HepG2 (cell line): ENCODE measurements around the gene NXPE3. TPM values are rescaled to one million over a fixed set of nuclear protein-coding genes. Genes with fewer than 3 reads are reported as not detected.
"Not testable (repeated sequence)": the region's sequence is repeated elsewhere in the genome, so short reads cannot be mapped to it uniquely, and the experiment has no call there.

Source experiments
- ATAC-seq: fragments of 200-7000 bp; cut with Tn5 transposase; 3 replicates; pipeline ENCODE4 v1.9.1; 2020; ENCODE audit warnings: mild to moderate bottlenecking, moderate library complexity
- BruUV-seq: library from RNA; stranded (reverse); fragments of 400-500 nt; replicated peaks from 2 replicates; lab custom pipeline; 2021; lab: Mats Ljungman, UMichigan
- CTCF ChIA-PET: fragments of 300-600 bp; formaldehyde crosslinking; extraction: SDS; loops from one replicate; lab custom pipeline; 2021; ENCODE audit warnings: low total read pairs, inconsistent platforms, low intra/inter-chr PET ratio; lab: Yijun Ruan, JAX
- POLR2A ChIA-PET: fragments of 350-600 bp; sonication (Branson Sonifier 250); formaldehyde crosslinking; loops from one replicate; lab custom pipeline; 2020; ENCODE audit warnings: antibody characterized with exemption, inconsistent platforms; lab: Yijun Ruan, JAX
- DNase-seq: peaks from one replicate; pipeline ENCODE4 v3.0.0-alpha.2; 2015; ENCODE audit warnings: low spot score
- FAIRE-seq: peaks from 3 replicates; lab custom pipeline; 2011; peaks lifted over from hg19 to GRCh38; lab: Jason Lieb, UNC
- H2AFZ ChIP-seq: one replicate; pipeline ENCODE4 v1.6.1; 2011; ENCODE audit warnings: low read length, inconsistent platforms
- H3K27ac ChIP-seq: fragments of 300-600 bp; 3 replicates; pipeline ENCODE4 v1.8.0; 2011; ENCODE audit warnings: mixed run types, mild to moderate bottlenecking, mixed read lengths, low read length, inconsistent platforms; ENCODE audit not compliant: insufficient read depth; ENCODE audit errors: extremely low read length
- H3K27me3 ChIP-seq, 2 experiments: fragments of 200-600 bp in 1 of 2; 2 replicates in 1 of 2; 3 replicates in 1 of 2; pipeline versions ENCODE4 v1.6.0 to v1.8.0; 2011; ENCODE audit warnings: low read length in 2 of 2, mild to moderate bottlenecking in 2 of 2, moderate library complexity in 2 of 2, inconsistent platforms in 1 of 2; ENCODE audit not compliant: insufficient read depth in 2 of 2, control insufficient read depth in 1 of 2
- H3K36me3 ChIP-seq, 2 experiments: fragments of 200-600 bp in 1 of 2; replicated peaks in 1 of 2; 2 replicates in 1 of 2; 3 replicates in 1 of 2; pipeline versions ENCODE4 v1.5.1 to v1.8.0; 2011; ENCODE audit warnings: low read length in 2 of 2, inconsistent platforms in 1 of 2; ENCODE audit not compliant: insufficient read depth in 2 of 2, control insufficient read depth in 1 of 2
- H3K4me1 ChIP-seq: 2 replicates; pipeline ENCODE4 v1.5.1; 2012; ENCODE audit warnings: low read length, inconsistent platforms; ENCODE audit not compliant: insufficient read depth
- H3K4me2 ChIP-seq: 2 replicates; pipeline ENCODE4 v1.6.0; 2011; ENCODE audit warnings: low read depth, low read length, inconsistent platforms
- H3K4me3 ChIP-seq, 3 experiments: fragments of 200-600 bp in 1 of 3; sonication (generic), shearing (Covaris generic) in 1 of 3; replicated peaks in 1 of 3; 2 replicates each; pipeline ENCODE4 v1.5.1; 2011 to 2016; ENCODE audit warnings: low read length in 3 of 3, inconsistent platforms in 2 of 3, low read depth in 2 of 3, mild to moderate bottlenecking in 2 of 3, control low read depth in 1 of 3, mixed read lengths in 1 of 3; ENCODE audit not compliant: insufficient read depth in 1 of 3
- H3K79me2 ChIP-seq: one replicate; pipeline ENCODE4 v1.6.1; 2011; ENCODE audit warnings: low read length, inconsistent platforms; ENCODE audit not compliant: insufficient read depth
- H3K9ac ChIP-seq: 2 replicates; pipeline ENCODE4 v1.6.0; 2011; ENCODE audit warnings: mild to moderate bottlenecking, low read depth, low read length, inconsistent platforms; ENCODE audit not compliant: insufficient read depth
- H3K9me3 ChIP-seq: 2 replicates; pipeline ENCODE4 v1.5.1; 2012; ENCODE audit warnings: mild to moderate bottlenecking, low read length
- H4K20me1 ChIP-seq: 2 replicates; pipeline ENCODE4 v1.6.0; 2011; ENCODE audit warnings: inconsistent platforms, mild to moderate bottlenecking, low read length, moderate library complexity; ENCODE audit not compliant: insufficient read depth
- BCL6 ChIP-seq: IDR thresholded peaks from 2 replicates; pipeline ENCODE4 v1.6.1; 2016; ENCODE audit warnings: missing genetic modification reagents, missing compliant biosample characterization
- CEBPB ChIP-seq: IDR thresholded peaks from 2 replicates; pipeline ENCODE4 v1.6.1; 2011; ENCODE audit warnings: low read depth, low read length, improper control_type of control experiment, borderline replicate concordance
- CEBPG ChIP-seq: IDR thresholded peaks from 2 replicates; pipeline ENCODE4 v1.6.1; 2016
- CREM ChIP-seq, 2 experiments: sonication (generic) in 1 of 2; formaldehyde crosslinking in 1 of 2; IDR thresholded peaks; 2 replicates each; pipeline versions ENCODE4 v1.4.0 to v1.6.1; 2016 to 2020; ENCODE audit warnings: antibody characterized with exemption in 1 of 2, mild to moderate bottlenecking in 1 of 2, missing genetic modification reagents in 1 of 2
- REXO4 ChIP-seq: sonication (generic); formaldehyde crosslinking; IDR thresholded peaks from 2 replicates; pipeline ENCODE4 v1.8.0; 2022; ENCODE audit warnings: missing genetic modification reagents, mild to moderate bottlenecking, borderline replicate concordance
- ZBTB4 ChIP-seq: sonication (generic); formaldehyde crosslinking; IDR thresholded peaks from 2 replicates; pipeline ENCODE4 v1.4.0; 2020; ENCODE audit warnings: missing genetic modification reagents, mild to moderate bottlenecking, borderline replicate concordance
- ZNF512 ChIP-seq: sonication (generic); formaldehyde crosslinking; IDR thresholded peaks from 2 replicates; pipeline ENCODE4 v1.4.0; 2020; ENCODE audit warnings: mild to moderate bottlenecking, missing genetic modification reagents
- WGBS: methylation state at CpG from one replicate; pipeline ENCODE4 v1.1.6; 2017; ENCODE audit warnings: low lambda C conversion rate; 5-methylcytosine and 5-hydroxymethylcytosine counted together
- in situ Hi-C: cut with HindIII; loops from 2 replicates; pipeline ENCODE4 v1.10.0; 2017; ENCODE audit warnings: low pct_unique_long_range_greater_than_20kb; ENCODE audit not compliant: extremely low pct_ligation_motif_present
- intact Hi-C: fragments of 100-400 bp; cut with micrococcal nuclease; formaldehyde crosslinking; loops from one replicate; pipeline ENCODE4 v1.10.0; 2022; ENCODE audit not compliant: unreplicated experiment
- polyA plus RNA-seq, 8 experiments: library from polyadenylated mRNA; depleted of rRNA in 3 of 8; stranded (reverse) in 7 of 8; unstranded in 1 of 8; fragments of >200 nt; fragmentation: Illumina TruSeq in 4 of 8; extraction: Trizol in 4 of 8; gene quantifications; 2 replicates each; pipeline versions ENCODE4 v1.2.1 to v1.2.3, GENCODE V29; 2011 to 2016; ENCODE audit warnings: low read depth in 4 of 8, missing spikeins in 1 of 8, mixed read lengths in 1 of 8; ENCODE audit not compliant: insufficient read depth in 1 of 8
- total RNA-seq, 5 experiments: library from RNA; depleted of rRNA; stranded (reverse); fragments of >200 nt; fragmentation: Illumina TruSeq; extraction: Trizol; gene quantifications; 2 replicates each; pipeline ENCODE4 v1.2.3, GENCODE V29; 2016; ENCODE audit warnings: low read depth in 1 of 5

NXPE3 gene
- total and polyA plus RNA-seq, 2 of the 13 experiments (the other 11 are each of a cell fraction or from before 2014, with no cell fraction given) = 3.5 to 4.7 TPM

- H3K4me2 ChIP-seq, H3K36me3 ChIP-seq, intact Hi-C loops, H3K79me2 ChIP-seq, in situ Hi-C loops, CTCF ChIA-PET, FAIRE-seq, H3K27me3 ChIP-seq, H3K27ac ChIP-seq, H4K20me1 ChIP-seq, ATAC-seq, BruUV-seq, H3K9me3 ChIP-seq, H3K4me3 ChIP-seq, H2AFZ ChIP-seq, H3K9ac ChIP-seq, DNase-seq: not testable (repeated sequence)
- peaks cover 32% of the 10 kb centered on the region for H3K4me1 ChIP-seq
- POLR2A ChIA-PET = interaction anchor here (0.9 to 2.8 kb wide), 4 partner anchors 10 to 51 kb away, joined by 3 to 15 read pairs (median 4); no protein-coding TSS in a partner anchor
- WGBS = 84% methylated on average over 7 of the region's 7 CpGs
These were observed 85.9 kb downstream of the NXPE3 start for GRCh38 chr3:101864926-101865325.

- Histone ChIP-seq H3K27me3 (no peaks in the 10 kb centered on the region), H3K79me2 (no peaks in the 10 kb centered on the region), H3K27ac (no peak overlapping the region), H3K9ac (no peak overlapping the region), H3K36me3 (no peaks in the 10 kb centered on the region), H3K4me2 (peak overlapping the region; percentile 47), H4K20me1 (peaks cover 8% of the 10 kb centered on the region; the same call in 1 of the 2 replicates), H3K9me3 (no peaks in the 10 kb centered on the region), H3K4me1 (peaks cover 32% of the 10 kb centered on the region), H2AFZ (no peak overlapping the region), H3K4me3 (no peak overlapping the region)
- POLR2A ChIA-PET = interaction anchor here (1.2 kb wide), 1 partner anchor 11 kb away, joined by 3 read pairs; no protein-coding TSS in a partner anchor
- intact Hi-C loops = no loop called here
- TF ChIP-seq REXO4 (CRISPR knock-in tag) (no peak), BCL6 (no peak), CEBPB (peak; percentile 24; the same call in 1 of the 2 replicates), ZBTB4 (CRISPR knock-in tag) (no peak), ZNF512 (CRISPR knock-in tag) (no peak), CEBPG (peak; percentile 16; the same call in 1 of the 2 replicates), CREM (IDR thresholded peaks at IDR 0.05) (0 out of 2 replicates have a peak, but pooled peaks have one; percentile 4), CREM (CRISPR knock-in tag; IDR thresholded peaks at IDR 0.05) (no peak)
- 21% methylated on average over 5 of the region's 5 CpGs for WGBS
- DNase-seq = no peak
- peak; percentile 29 for ATAC-seq
- no TSS peak for BruUV-seq
- CTCF ChIA-PET = no interaction called here
- FAIRE-seq = peak; percentile 32
- in situ Hi-C loops = no loop called here
These were observed 86.9 kb downstream of the NXPE3 start for GRCh38 chr3:101865751-101866509.
